Measurements from ENCODE around the gene CFAP91.
A peak's percentile ranks its signal among the peaks of the same experiment; 100 is the strongest.

CFAP91 gene

DNA sequence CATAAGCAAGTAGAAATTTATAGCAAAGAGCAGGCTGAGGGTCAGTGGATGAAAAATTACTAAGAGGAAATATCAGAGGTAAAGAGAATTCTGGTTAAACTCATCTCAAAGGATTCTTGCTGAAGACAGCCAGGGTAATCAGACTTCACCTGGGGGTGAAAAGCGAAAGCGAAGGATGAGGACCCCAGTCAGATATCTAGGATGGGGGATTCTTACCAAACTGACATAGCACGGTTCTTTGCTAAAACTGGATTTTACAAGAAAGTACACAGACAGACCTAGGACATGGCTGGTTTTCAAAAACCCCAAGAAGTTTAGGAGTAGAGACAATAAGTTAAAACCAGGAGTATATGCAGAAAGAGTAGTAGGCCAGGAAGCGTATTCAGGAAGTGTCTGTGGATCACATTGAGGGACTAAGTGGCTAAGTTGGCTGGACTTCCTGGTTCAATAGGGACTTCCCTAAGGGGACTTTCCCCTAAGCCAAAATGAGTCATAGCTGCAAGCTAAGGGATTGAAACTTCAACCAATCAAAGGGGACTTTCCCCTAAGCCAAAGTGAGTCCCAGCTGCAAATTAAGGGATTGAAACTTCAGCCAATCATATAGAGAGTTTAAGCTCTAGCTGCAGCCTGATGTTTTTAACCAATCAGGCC, 2.4 kb upstream of the CFAP91 start:
- Histone ChIP-seq H4K20me1 (ENCODE audit: insufficient read depth, low read length, poor library complexity, severe bottlenecking) (no peaks in the 10 kb centered on the region), H3K36me3 (ENCODE audit: insufficient read depth, low read length) (no peaks in the 10 kb centered on the region), H3K4me3 (ENCODE audit: low read length, poor library complexity, severe bottlenecking) (no peak overlapping the region), H3K27me3 (ENCODE audit: insufficient read depth, low read length, poor library complexity, severe bottlenecking) (peaks cover 4% of the 10 kb centered on the region), H3K79me2 (ENCODE audit: insufficient read depth, low read length) (no peaks in the 10 kb centered on the region), H3F3A (ENCODE audit: low read depth) (no peaks in the 10 kb centered on the region), H3K4me2 (ENCODE audit: low read depth, low read length, poor library complexity, severe bottlenecking) (no peak overlapping the region), H2AFZ (ENCODE audit: low read length) (peak overlapping the region; percentile 77), H3K9me3 (ENCODE audit: insufficient read depth, low read depth, low read length) (no peaks in the 10 kb centered on the region), H3K9me2 (replicated peaks; ENCODE audit: low read depth, low read length) (no peaks in the 10 kb centered on the region), H3K4me1 (ENCODE audit: insufficient read depth, low read length, poor library complexity, severe bottlenecking) (no peaks in the 10 kb centered on the region), H3K9ac (ENCODE audit: low read depth, low read length, poor library complexity, severe bottlenecking) (no peak overlapping the region)
- TF ChIP-seq, protein P1, sequence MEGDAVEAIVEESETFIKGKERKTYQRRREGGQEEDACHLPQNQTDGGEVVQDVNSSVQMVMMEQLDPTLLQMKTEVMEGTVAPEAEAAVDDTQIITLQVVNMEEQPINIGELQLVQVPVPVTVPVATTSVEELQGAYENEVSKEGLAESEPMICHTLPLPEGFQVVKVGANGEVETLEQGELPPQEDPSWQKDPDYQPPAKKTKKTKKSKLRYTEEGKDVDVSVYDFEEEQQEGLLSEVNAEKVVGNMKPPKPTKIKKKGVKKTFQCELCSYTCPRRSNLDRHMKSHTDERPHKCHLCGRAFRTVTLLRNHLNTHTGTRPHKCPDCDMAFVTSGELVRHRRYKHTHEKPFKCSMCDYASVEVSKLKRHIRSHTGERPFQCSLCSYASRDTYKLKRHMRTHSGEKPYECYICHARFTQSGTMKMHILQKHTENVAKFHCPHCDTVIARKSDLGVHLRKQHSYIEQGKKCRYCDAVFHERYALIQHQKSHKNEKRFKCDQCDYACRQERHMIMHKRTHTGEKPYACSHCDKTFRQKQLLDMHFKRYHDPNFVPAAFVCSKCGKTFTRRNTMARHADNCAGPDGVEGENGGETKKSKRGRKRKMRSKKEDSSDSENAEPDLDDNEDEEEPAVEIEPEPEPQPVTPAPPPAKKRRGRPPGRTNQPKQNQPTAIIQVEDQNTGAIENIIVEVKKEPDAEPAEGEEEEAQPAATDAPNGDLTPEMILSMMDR (conservative IDR thresholded peaks at IDR 0.05; ENCODE audit: low read length) = no peak
- TF ChIP-seq EZH2phosphoT487 (IDR thresholded peaks at IDR 0.05; ENCODE audit: borderline replicate concordance) = no peak

DNA sequence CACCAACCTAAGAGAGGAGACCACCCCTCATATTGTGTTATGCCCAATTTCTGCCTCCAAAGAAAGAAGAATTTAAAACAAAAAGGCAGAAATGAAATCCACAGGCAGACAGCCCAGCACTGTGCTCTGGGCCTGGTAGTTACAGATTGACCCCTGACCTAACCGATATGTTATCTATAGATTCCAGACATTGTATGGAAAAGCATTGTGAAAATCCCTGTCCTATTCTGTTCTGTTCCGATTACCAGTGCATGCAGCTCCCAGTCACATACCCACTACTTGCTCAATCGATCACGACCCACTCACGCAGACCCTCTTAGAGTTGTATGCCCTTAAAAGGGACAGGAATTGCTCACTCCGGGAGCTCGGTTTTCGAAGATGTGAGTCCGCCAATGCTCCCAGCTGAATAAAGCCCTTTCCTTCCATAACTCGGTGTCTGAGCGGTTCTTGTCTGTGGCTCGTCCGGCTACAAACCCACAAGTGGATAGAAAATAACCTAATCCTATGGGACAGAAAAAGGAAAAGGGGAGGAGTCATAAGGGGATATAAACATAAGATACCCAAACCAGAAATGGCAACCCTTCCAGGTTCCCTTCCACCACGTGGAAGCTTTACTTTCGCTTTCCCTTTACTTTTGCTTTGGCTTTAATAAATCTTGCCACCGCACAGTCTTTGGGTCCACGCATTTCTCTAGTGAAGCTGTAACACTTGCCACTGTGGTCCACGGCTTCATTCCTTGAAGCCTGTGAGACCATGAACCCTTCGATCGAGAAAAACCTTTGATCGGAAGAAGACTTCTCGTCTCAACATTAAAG, 1.7 kb upstream of the CFAP91 start:
- H3K36me3 ChIP-seq (ENCODE audit: insufficient read depth, low read length) = no peaks in the 10 kb centered on the region
- H3K79me2 ChIP-seq (ENCODE audit: insufficient read depth, low read length) = no peaks in the 10 kb centered on the region
- no peak overlapping the region for H3K4me2 ChIP-seq (ENCODE audit: low read depth, low read length, poor library complexity, severe bottlenecking)
- H2AFZ ChIP-seq (ENCODE audit: low read length) = peak overlapping the region; percentile 36; the same call in 1 of the 2 replicates
- TF ChIP-seq, protein P1 (conservative IDR thresholded peaks at IDR 0.05; ENCODE audit: low read length) = no peak
- TF ChIP-seq EZH2phosphoT487 (IDR thresholded peaks at IDR 0.05; ENCODE audit: borderline replicate concordance) = no peak
- no peaks in the 10 kb centered on the region for H3K4me1 ChIP-seq (ENCODE audit: insufficient read depth, low read length, poor library complexity, severe bottlenecking)
- H3K9me3 ChIP-seq (ENCODE audit: insufficient read depth, low read depth, low read length) = no peaks in the 10 kb centered on the region
- no peak overlapping the region for H3K4me3 ChIP-seq (ENCODE audit: low read length, poor library complexity, severe bottlenecking)
- H3K9ac ChIP-seq (ENCODE audit: low read depth, low read length, poor library complexity, severe bottlenecking) = no peak overlapping the region
- peaks cover 11% of the 10 kb centered on the region for H3K27me3 ChIP-seq (ENCODE audit: insufficient read depth, low read length, poor library complexity, severe bottlenecking)
- no peaks in the 10 kb centered on the region for H3F3A ChIP-seq (ENCODE audit: low read depth)
- no peaks in the 10 kb centered on the region for H3K9me2 ChIP-seq (replicated peaks; ENCODE audit: low read depth, low read length)
- H4K20me1 ChIP-seq (ENCODE audit: insufficient read depth, low read length, poor library complexity, severe bottlenecking) = no peaks in the 10 kb centered on the region

DNA sequence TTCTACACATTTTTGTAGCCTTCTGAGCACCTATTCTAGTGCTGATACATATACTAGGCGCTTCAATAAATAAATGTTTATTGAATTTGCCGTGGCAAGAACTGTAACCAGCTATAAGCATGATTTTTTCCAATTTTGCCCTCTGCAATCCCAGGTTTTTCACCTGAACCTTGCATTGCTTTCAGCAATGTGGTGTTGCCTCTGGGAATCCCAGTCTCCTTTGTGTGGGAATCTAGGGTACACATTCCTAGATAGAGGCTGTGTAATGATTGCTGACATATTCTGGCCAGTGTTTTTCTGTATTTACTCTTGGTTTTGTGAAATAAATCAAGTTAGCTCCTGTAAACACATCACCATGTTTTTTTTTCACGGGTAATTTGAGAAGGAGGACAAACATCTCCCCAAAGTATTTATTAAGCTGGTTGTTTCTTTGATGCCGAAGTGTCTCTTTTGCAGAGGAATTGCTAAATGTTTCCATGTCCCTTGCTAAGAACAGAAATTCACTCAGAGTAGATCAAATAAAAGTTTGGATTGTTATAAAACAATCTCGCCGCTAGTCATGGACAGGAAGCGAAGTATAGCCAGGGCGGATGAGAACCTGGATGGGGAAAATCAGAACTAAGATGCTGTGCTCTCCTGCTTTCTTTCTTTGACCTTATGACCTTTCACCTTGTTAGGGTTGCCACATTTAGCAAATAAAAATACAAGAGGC, 1.2 kb downstream of the CFAP91 start:
- H3K4me3 ChIP-seq (ENCODE audit: low read length, poor library complexity, severe bottlenecking) = no peak overlapping the region
- H3K9ac ChIP-seq (ENCODE audit: low read depth, low read length, poor library complexity, severe bottlenecking) = no peak overlapping the region
- no peaks in the 10 kb centered on the region for H4K20me1 ChIP-seq (ENCODE audit: insufficient read depth, low read length, poor library complexity, severe bottlenecking)
- no peaks in the 10 kb centered on the region for H3K9me3 ChIP-seq (ENCODE audit: insufficient read depth, low read depth, low read length)
- no peak for TF ChIP-seq EZH2phosphoT487 (IDR thresholded peaks at IDR 0.05; ENCODE audit: borderline replicate concordance)
- TF ChIP-seq, protein P1 (conservative IDR thresholded peaks at IDR 0.05; ENCODE audit: low read length) = no peak
- peaks cover 33% of the 10 kb centered on the region for H3K27me3 ChIP-seq (ENCODE audit: insufficient read depth, low read length, poor library complexity, severe bottlenecking)
- H3F3A ChIP-seq (ENCODE audit: low read depth) = no peaks in the 10 kb centered on the region
- no peaks in the 10 kb centered on the region for H3K9me2 ChIP-seq (replicated peaks; ENCODE audit: low read depth, low read length)
- H3K4me2 ChIP-seq (ENCODE audit: low read depth, low read length, poor library complexity, severe bottlenecking) = no peak overlapping the region
- no peak overlapping the region for H2AFZ ChIP-seq (ENCODE audit: low read length)
- H3K79me2 ChIP-seq (ENCODE audit: insufficient read depth, low read length) = no peaks in the 10 kb centered on the region
- no peaks in the 10 kb centered on the region for H3K4me1 ChIP-seq (ENCODE audit: insufficient read depth, low read length, poor library complexity, severe bottlenecking)
- H3K36me3 ChIP-seq (ENCODE audit: insufficient read depth, low read length) = no peaks in the 10 kb centered on the region

All from Loucy (cell line).